Parathyroid adenoma (tissue), 2 donors: Measurements from ENCODE around the gene SIPA1L3.
A peak's percentile ranks its signal among the peaks of the same experiment; 100 is the strongest.
"Not testable (repeated sequence)": the region's sequence is repeated elsewhere in the genome, so short reads cannot be mapped to it uniquely, and the experiment has no call there.

Experiments used
- H2AFZ ChIP-seq: fragments of 300-600 bp; sonication (generic); one replicate; pipeline ENCODE4 v1.7.0; 2017; ENCODE audit warnings: antibody characterized with exemption, mild to moderate bottlenecking
- H3K27ac ChIP-seq: fragments of 300-600 bp; sonication (generic); one replicate; pipeline ENCODE4 v1.7.0; 2017
- H3K27me3 ChIP-seq: fragments of 300-600 bp; sonication (generic); one replicate; pipeline ENCODE4 v1.7.0; 2017; ENCODE audit warnings: low read length; ENCODE audit not compliant: control insufficient read depth, insufficient read depth
- H3K36me3 ChIP-seq: fragments of 300-600 bp; sonication (generic); one replicate; pipeline ENCODE4 v1.7.0; 2017; ENCODE audit warnings: low read length; ENCODE audit not compliant: control insufficient read depth, insufficient read depth
- H3K4me1 ChIP-seq: fragments of 300-600 bp; sonication (generic); one replicate; pipeline ENCODE4 v1.7.0; 2017; ENCODE audit warnings: control low read depth
- H3K4me2 ChIP-seq: fragments of 300-600 bp; sonication (generic); one replicate; pipeline ENCODE4 v1.7.0; 2017; ENCODE audit warnings: low read length
- H3K4me3 ChIP-seq: fragments of 300-600 bp; sonication (generic); one replicate; pipeline ENCODE4 v1.7.0; 2017; ENCODE audit warnings: low read depth, low read length
- H3K79me2 ChIP-seq: fragments of 300-600 bp; sonication (generic); one replicate; pipeline ENCODE4 v1.7.0; 2017; ENCODE audit warnings: control low read depth
- H3K9ac ChIP-seq: fragments of 300-600 bp; sonication (generic); one replicate; pipeline ENCODE4 v1.7.0; 2017; ENCODE audit warnings: mild to moderate bottlenecking
- H3K9me3 ChIP-seq: fragments of 300-600 bp; sonication (generic); one replicate; pipeline ENCODE4 v1.7.0; 2017; ENCODE audit warnings: low read length; ENCODE audit not compliant: control insufficient read depth
- CTCF ChIP-seq: fragments of 300-600 bp; sonication (generic); IDR thresholded peaks from one replicate; pipeline ENCODE4 v1.7.0; 2017; ENCODE audit warnings: antibody characterized with exemption, mild to moderate bottlenecking
- donor health status: primary hyperparathyroidism.

Gene SIPA1L3

GRCh38 chr19:37906869-37907734 lies at the start of gene SIPA1L3:
TSS of gene SIPA1L3 (plus strand) at chr19:37907208. CDS start at chr19:38081566, 174,358 bp downstream.
- H3K4me2 ChIP-seq = peak within 1 kb of the TSS; percentile 93
- peak within 1 kb of the TSS; percentile 57 for H3K27ac ChIP-seq
- no peaks in the 10 kb centered on the region for H3K9me3 ChIP-seq
- H2AFZ ChIP-seq = peak within 1 kb of the TSS; percentile 98
- H3K36me3 ChIP-seq = no peaks in the 10 kb centered on the region
- peak within 1 kb of the TSS; percentile 41 for H3K9ac ChIP-seq
- no peak for TF ChIP-seq CTCF
- H3K27me3 ChIP-seq = no peaks in the 10 kb centered on the region
- H3K4me3 ChIP-seq = peak within 1 kb of the TSS; percentile 81
- peaks cover 11% of the 10 kb centered on the region for H3K79me2 ChIP-seq
- peaks cover 3% of the 10 kb centered on the region for H3K4me1 ChIP-seq

GRCh38 chr19:37864501-37864900 lies 42.5 kb upstream of the SIPA1L3 start:
- no peak overlapping the region for H3K27ac ChIP-seq
- H3K4me1 ChIP-seq = no peaks in the 10 kb centered on the region
- no peak overlapping the region for H3K4me2 ChIP-seq
- no peaks in the 10 kb centered on the region for H3K36me3 ChIP-seq
- no peaks in the 10 kb centered on the region for H3K9me3 ChIP-seq
- no peak overlapping the region for H3K4me3 ChIP-seq
- no peak for TF ChIP-seq CTCF
- H3K79me2 ChIP-seq = no peaks in the 10 kb centered on the region
- H3K9ac ChIP-seq = no peak overlapping the region
- H3K27me3 ChIP-seq = no peaks in the 10 kb centered on the region
- H2AFZ ChIP-seq = no peak overlapping the region

GRCh38 chr19:37865930-37866329 lies 41.1 kb upstream of the SIPA1L3 start:
- H3K9ac ChIP-seq, H3K4me2 ChIP-seq, H3K36me3 ChIP-seq, H3K4me1 ChIP-seq, H3K4me3 ChIP-seq, H3K79me2 ChIP-seq, H3K27ac ChIP-seq, H3K9me3 ChIP-seq, H3K27me3 ChIP-seq, H2AFZ ChIP-seq: not testable (repeated sequence)

- Histone ChIP-seq H3K79me2 (no peaks in the 10 kb centered on the region), H3K36me3 (no peaks in the 10 kb centered on the region), H3K27ac (no peak overlapping the region), H3K27me3 (no peaks in the 10 kb centered on the region), H3K4me1 (no peaks in the 10 kb centered on the region), H2AFZ (no peak overlapping the region), H3K9me3 (no peaks in the 10 kb centered on the region), H3K4me2 (no peak overlapping the region), H3K4me3 (no peak overlapping the region), H3K9ac (no peak overlapping the region)
- no peak for TF ChIP-seq CTCF
Observed at GRCh38 chr19:37867831-37868230, 39.2 kb upstream of the SIPA1L3 start.

- no peak overlapping the region for H3K27ac ChIP-seq
- no peak overlapping the region for H3K9ac ChIP-seq
- no peaks in the 10 kb centered on the region for H3K79me2 ChIP-seq
- H3K27me3 ChIP-seq = no peaks in the 10 kb centered on the region
- no peak overlapping the region for H3K4me2 ChIP-seq
- no peak overlapping the region for H3K4me3 ChIP-seq
- TF ChIP-seq CTCF = no peak
- H3K36me3 ChIP-seq = no peaks in the 10 kb centered on the region
- no peaks in the 10 kb centered on the region for H3K9me3 ChIP-seq
- H2AFZ ChIP-seq = no peak overlapping the region
- no peaks in the 10 kb centered on the region for H3K4me1 ChIP-seq
Observed at GRCh38 chr19:37869766-37870340, 37.2 kb upstream of the SIPA1L3 start.
